CD4-positive, alpha-beta T cell treated with Interferon alpha-2 for 1 hour (primary cell): ENCODE measurements around the gene TAF3.

Experiments used
- DNase-seq, 2 donors: peaks; one replicate each; pipeline ENCODE4 v3.0.0-alpha.2; 2020 to 2022

The TAF3 gene

GRCh38 chr10:7937315-7937945 lies 119.1 kb downstream of the TAF3 start:
- DNase-seq, result no peak

GRCh38 chr10:7941576-7941975 lies 123.3 kb downstream of the TAF3 start:
- DNase-seq, result no peak

GRCh38 chr10:7942316-7942715 lies 124.0 kb downstream of the TAF3 start:
- DNase-seq, result no peak

GRCh38 chr10:7942859-7943258 lies 124.6 kb downstream of the TAF3 start:
- DNase-seq, result no peak

- no peak for DNase-seq
Measured at GRCh38 chr10:7944215-7944480, 125.8 kb downstream of the TAF3 start.

- no peak for DNase-seq
Measured at GRCh38 chr10:7944537-7944936, 126.2 kb downstream of the TAF3 start.

- DNase-seq, result no peak
Measured at GRCh38 chr10:7945034-7945433, 126.7 kb downstream of the TAF3 start.

DNA sequence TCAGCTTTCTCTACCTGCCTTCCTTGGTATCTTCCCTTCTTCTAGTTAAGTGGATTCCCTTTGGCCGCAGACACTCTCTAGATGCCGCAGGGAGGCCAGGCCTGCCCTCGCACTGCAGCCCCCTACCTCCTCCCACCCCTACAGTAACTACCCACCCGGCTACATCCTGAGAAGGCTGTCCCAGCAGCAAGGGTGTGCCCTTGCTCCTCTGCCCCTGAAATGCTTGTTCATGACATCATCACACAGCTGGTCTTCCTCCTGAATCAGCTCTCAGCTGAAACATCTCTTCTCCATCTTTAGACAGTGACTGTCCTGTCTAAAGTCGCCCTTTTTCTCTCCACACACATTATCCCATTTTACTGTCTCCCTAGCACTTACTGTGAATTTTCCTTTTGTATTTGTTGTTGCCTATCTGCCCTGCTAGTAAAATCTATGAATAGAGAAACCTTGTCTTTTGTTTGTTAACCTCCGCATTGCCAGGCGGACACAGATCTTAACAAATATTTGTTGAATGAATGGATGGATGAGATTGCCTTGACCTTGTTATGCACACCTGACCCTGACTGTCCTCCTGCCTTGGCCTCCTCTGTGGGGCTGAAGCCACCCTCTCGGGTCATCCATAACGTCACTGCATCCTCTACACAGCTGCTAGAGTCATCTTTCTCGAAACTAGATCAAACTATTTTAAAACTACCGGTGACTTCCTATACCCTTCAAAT lies 127.3 kb downstream of the TAF3 start:
- DNase-seq, result no peak

DNA sequence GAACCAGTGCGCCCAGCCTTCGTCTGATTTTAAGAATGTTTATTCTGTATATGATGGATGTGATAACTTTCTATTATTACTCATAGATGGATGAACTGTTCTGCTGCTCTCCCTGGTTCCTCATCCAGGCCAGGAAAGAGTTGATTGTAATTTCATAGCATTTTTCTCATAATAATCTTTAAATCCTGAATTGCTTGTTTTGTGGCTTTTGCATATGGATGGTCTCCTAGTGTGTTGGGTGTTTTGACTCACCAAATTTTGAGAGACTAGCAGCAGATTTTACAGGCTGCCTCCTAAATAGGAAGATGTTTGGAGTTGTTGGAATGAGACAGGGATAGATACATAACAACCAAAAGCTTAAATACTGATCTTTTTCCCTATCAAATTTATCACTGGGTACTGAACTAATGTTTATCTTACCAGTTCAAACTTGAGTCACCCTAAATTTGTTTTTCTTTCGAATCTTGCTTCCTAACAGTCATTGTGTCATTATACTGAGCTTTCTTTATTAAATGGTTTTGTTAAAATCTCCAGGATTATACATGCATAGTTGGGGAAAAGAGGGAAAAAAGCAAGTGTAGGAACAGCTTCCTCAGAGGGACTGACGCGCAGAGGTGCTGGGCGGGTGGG lies 130.2 kb downstream of the TAF3 start:
- DNase-seq, result no peak

- DNase-seq, result no peak
Measured at GRCh38 chr10:7950981-7951847, 132.9 kb downstream of the TAF3 start.

GRCh38 chr10:7952266-7952665 lies 134.0 kb downstream of the TAF3 start:
- DNase-seq, result no peak

DNA sequence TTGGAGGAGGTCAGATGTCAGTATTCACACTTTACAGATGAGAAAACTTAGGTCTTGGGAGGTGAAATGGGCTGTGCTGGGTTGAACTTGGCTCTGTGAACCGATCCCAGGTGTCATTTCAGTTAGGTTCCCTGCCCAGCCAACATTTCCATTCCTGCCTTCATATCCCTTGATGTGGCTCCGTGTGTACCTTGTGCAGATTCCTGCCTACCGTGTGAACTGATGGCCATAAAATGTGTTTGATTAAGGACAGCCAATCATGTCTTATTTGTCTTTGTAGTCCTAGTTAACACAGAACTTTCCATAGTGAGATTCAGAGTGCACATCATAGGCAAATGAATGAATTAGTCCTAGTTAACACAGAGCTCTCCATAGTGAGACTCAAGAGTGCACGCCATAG lies 135.1 kb downstream of the TAF3 start:
- no peak for DNase-seq

DNA sequence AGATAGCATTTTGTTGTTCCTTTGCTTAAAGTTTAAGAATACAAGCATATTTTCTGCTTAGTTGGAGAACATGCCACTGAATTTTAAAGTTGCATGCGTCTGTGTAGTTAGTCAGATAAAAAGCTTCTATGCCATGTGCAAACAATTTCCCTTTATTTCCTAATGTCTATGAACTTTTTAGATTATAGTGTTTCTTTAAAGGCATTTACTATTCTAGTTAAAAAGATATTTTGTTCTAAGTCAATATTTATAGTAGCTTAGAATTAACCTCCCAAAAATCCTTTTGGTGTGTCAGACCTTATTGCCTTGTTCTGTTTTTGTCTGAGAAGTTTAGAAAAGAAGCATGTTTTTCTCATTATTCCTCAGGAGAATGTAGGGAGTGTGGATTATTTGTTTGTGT lies 137.1 kb downstream of the TAF3 start:
- DNase-seq, result no peak

GRCh38 chr10:7956508-7956907 lies 138.2 kb downstream of the TAF3 start:
- no peak for DNase-seq

DNA sequence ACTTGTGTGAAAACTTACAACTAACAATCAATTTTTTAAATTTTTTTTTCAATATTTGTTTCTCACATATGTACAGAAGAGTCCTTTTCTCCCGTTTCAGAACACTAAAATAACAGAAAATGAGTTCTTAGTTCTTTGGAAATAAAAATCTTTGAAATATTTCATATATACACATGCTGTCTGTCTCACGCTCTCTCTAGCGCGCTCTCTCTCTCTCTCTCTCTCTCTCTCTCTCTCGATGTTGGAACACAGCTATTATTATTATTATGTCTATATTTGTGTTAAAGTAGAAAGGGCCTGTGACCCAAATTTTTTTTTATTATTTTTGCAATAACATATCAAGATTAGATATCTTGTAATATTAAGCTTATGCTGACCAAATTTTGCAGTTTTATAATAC lies 139.3 kb downstream of the TAF3 start:
- DNase-seq, result no peak

DNA sequence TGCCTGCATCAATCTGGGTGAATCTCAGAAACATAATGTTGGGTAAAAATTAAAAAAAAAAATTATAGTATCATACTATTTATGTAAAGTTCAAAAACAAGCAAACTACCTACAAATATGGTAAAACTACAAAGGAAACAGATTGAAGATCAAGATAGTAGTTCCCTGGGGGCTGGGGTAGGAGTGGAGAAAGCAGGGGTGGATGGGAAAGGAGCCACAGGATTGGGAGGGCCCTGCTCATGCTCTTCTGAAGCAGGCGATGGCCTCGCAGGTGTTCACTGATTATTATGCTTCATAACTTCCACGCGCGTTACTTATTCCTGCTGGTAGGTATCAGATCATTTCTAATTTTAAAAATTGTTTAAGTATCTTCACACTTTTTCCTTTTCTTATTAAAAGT lies 140.1 kb downstream of the TAF3 start:
- DNase-seq, result no peak

DNA sequence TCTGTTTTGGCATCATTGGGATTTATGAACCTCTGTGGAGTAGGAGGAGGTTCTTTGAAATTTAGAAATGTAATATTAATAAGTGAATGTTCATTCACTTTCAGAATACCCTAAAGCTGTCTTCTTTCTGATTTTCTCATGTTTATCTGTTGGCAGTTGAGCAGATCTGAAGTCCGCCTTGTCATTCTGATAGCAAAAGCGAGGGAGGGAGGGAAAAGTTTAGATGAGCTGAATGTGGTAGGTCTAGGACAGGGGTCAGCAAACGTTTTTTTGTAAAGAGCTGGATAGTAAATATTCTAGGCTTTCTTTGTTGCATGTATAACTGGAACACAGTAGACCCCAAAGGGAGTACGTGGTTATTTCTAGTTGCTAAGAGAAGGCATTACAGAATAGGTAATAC lies 141.8 kb downstream of the TAF3 start:
- DNase-seq, result no peak

- no peak for DNase-seq
Measured at GRCh38 chr10:7962592-7962991, 144.3 kb downstream of the TAF3 start.

DNA sequence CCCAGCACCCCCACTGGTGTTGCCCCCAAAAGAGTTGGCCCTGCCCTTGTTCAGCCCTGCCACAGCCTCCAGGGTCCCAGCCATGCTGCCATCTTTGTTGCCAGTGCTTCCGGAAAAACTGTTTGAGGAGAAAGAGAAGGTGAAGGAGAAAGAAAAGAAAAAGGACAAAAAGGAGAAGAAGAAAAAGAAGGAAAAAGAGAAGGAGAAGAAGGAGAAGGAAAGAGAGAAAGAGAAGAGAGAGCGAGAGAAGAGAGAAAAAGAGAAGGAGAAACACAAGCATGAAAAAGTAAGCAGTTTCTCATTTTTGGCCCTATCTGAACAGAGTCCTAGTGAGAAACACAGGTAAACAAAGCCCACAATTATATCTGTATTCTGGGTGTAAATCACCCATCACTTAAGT lies 147.2 kb downstream of the TAF3 start:
- DNase-seq, result no peak

- no peak for DNase-seq
Measured at GRCh38 chr10:7967035-7967434, 148.7 kb downstream of the TAF3 start.

DNA sequence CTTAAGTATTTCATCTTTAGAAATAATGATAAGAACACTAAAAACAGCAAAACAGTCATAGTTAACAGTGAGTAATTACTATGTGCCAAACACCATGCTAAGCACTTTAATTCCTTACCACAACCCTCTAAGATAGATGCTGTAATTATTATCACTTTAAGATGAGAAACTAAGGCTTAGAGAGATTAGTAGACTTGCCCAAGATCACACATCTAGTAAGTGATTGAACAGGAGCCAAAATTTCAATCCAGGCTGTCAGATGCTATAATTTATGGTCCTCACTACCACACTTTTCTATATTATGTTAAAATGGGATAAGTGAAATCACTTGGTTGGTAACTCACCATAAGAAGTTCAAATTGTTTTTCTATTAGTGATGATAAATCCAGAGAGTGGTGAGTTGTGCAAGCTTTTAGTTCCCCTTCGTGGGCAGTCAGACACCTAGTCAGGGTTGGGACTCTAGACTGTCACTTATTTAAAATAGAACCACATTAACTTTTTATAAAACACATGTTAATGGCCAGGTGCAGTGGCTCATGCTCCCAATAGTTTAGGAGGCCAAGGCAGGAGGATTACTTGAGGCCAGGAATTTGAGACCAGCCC lies 150.3 kb downstream of the TAF3 start:
- no peak for DNase-seq

- no peak for DNase-seq
Measured at GRCh38 chr10:7969623-7970022, 151.3 kb downstream of the TAF3 start.

DNA sequence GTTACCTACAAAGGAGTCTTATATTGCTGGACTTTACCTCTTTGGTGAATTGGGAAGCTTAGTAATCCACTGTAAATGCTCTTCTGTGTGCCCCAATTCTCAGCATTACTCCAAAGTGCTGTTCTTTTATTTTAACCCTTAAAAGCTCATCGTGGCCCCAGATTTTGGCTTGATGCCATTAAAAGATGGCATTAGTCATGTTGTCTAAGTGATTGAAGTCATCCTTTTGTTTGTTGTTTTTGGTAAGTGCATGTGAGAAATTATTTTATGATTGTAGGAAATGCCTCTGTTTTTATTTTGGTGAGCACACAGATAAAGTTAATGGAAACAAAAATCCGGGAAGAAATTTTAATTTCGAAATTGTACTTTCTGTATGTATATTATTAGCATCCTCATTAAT lies 153.6 kb downstream of the TAF3 start:
- DNase-seq, result no peak
